GM12872 (cell line): ENCODE data around the gene NEK4.

ENCODE experiments used
- TF ChIP-seq, protein P1 (sequence below): IDR thresholded peaks from 3 replicates; pipeline ENCODE4 v1.5.1; 2011; ENCODE audit warnings: low read depth, mild to moderate bottlenecking, low read length, moderate library complexity; ENCODE audit not compliant: insufficient read depth

The NEK4 gene

DNA sequence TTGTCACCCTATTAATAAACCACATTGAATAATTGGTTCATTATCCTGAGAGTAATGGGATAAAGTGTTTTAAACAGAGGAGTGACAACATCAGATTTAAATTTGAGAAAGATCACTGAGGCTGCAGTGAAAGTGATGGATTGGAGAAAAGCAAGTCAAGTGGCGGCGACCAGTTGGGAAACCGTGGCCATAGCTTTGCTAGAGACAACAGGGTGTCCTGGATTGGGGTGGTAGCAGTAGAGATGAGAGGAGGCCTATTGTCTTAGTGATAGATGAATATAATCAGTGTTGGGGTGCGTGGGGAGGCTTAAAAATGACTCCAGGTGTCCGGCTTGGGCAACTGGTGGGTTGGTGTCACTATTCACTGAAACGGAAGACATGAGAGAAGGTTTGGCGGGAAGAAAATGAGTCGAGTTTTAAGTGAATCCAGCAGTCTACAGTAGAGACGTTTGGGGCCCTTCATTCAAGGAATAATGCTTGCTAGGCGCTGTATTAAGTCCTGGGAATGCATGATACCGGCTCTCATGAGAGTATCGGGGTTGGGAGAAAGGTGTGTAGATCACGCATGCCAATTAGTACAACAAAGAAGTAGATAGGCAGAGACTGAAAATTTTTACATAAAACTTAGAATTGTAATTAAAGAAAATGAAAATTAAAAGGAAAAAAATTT is 819 bp downstream of the NEK4 start:
- TF ChIP-seq, protein P1, sequence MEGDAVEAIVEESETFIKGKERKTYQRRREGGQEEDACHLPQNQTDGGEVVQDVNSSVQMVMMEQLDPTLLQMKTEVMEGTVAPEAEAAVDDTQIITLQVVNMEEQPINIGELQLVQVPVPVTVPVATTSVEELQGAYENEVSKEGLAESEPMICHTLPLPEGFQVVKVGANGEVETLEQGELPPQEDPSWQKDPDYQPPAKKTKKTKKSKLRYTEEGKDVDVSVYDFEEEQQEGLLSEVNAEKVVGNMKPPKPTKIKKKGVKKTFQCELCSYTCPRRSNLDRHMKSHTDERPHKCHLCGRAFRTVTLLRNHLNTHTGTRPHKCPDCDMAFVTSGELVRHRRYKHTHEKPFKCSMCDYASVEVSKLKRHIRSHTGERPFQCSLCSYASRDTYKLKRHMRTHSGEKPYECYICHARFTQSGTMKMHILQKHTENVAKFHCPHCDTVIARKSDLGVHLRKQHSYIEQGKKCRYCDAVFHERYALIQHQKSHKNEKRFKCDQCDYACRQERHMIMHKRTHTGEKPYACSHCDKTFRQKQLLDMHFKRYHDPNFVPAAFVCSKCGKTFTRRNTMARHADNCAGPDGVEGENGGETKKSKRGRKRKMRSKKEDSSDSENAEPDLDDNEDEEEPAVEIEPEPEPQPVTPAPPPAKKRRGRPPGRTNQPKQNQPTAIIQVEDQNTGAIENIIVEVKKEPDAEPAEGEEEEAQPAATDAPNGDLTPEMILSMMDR = no peak

DNA sequence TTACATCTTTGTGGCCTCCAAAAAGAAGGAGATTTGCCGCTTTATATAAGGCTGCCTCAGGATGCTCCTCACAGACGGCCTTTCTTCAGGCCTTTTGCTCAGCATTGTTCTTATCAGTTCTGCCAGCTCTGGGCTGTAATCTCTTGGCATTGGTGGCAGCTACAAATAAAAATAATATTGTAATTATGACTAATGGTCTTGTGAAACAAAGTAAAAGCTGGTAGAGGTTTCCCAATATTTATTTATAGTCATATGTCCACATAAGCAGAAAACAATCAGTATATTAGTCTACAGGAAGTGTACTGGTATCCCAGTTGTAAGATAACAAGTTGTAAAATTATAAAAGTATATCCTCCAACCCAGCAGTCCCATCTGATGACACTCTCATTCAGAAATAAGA is 7.3 kb downstream of the NEK4 start:
- TF ChIP-seq, protein P1 = no peak

DNA sequence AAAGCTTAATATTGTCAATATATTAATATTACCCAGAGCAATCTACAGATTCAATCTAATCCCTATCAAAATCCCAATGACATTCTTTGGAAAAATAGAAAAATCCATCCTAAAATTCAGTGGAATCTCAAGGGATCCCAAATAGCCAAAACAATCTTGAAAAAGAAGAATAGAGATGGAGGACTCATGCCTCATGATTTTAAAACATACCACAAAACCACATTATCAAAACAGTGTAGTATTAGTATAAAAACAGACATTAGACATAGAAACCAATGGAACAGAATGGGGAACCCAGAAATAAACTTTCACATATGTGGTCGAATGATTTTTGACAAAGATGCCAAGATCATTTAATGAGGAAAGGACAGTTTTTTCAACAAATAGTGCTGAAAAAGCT is 14.6 kb downstream of the NEK4 start:
- TF ChIP-seq, protein P1 = no peak

DNA sequence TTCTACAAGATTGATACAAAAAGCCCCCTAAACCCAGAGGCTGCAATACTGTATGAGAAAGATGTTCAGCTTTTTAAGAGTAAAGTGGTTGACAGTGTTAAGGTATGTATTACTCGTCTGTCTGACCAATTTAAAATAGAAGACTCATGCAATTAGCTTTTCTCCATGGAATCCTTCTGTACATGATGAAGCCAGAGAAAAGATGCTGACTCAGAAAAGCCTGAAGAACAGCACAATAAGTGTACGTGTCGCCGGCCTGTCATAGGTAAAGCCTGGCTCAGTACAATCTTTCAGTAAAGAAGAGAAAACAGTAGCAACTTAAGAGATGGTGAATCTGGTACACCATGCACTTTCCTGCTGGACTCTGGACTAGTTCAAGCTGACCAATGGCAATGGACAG is 16.4 kb downstream of the NEK4 start:
- TF ChIP-seq, protein P1 = no peak

DNA sequence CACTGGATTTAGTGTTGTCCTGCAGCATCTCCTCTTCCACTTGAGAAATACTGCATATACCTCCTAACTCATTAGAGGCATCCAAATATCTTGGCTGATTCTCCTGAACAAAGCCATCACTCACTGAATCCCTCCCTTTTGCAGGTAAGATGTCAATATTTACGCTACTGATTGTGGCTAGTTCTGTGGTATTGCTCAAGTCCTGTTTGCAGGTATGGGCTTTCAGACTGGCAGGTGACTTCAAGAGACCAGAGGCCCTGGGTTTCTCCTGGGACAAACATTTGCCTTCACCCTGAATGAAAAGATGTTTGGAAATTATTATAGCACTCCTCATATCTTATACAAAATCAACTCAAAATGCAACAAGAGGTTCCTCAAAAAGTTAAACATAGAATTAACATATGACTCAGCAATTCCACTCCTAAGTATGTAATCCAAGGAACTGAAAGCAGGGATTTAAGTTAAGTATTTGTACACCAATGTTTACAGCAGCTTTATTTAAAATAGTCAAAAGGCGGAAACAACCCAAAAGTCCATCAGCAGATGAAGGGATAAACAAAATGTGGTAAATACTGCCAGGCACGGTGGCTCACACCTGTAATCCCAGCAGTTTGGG is 18.6 kb downstream of the NEK4 start:
- TF ChIP-seq, protein P1 = no peak

DNA sequence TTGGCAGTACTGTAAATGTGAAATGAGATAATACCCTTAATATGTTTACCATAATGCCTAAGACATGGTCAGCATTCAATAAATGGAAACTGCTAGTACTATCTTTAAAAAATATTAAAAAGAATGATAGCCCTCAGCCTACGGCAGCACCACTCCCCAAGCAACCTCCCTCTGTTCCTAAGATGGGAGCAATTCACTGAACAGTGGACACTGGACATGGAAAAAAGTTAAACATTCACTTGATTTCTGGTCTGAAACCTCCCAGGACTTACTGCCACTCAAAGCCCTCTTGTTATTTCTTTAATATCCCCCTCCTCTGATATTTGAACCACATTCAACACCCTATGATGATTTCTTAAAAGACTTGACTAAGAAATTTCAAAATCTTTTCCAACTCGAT is 27.0 kb downstream of the NEK4 start:
- TF ChIP-seq, protein P1 = no peak

DNA sequence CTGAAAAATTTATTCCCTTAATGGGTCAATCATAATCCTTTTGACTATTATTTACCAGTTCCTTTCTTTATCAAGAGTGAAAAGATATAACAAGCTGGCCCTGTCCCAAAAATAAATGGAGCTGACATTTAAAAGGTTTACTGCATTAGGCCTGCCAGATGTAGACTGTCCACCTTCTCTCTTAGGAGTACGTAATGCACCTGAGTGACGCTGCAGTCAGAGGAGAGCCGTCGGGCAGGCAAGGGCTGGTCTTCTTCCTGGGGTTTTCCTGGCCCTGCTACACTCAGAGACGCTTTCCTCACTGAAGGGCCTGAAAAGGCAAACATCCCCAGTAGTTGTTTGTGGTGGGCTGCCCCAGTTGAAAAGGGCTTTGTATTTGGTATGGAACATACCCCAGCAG is 27.6 kb downstream of the NEK4 start:
- TF ChIP-seq, protein P1 = no peak
